ENCODE measurements around the gene INF2.

The INF2 gene

DNA sequence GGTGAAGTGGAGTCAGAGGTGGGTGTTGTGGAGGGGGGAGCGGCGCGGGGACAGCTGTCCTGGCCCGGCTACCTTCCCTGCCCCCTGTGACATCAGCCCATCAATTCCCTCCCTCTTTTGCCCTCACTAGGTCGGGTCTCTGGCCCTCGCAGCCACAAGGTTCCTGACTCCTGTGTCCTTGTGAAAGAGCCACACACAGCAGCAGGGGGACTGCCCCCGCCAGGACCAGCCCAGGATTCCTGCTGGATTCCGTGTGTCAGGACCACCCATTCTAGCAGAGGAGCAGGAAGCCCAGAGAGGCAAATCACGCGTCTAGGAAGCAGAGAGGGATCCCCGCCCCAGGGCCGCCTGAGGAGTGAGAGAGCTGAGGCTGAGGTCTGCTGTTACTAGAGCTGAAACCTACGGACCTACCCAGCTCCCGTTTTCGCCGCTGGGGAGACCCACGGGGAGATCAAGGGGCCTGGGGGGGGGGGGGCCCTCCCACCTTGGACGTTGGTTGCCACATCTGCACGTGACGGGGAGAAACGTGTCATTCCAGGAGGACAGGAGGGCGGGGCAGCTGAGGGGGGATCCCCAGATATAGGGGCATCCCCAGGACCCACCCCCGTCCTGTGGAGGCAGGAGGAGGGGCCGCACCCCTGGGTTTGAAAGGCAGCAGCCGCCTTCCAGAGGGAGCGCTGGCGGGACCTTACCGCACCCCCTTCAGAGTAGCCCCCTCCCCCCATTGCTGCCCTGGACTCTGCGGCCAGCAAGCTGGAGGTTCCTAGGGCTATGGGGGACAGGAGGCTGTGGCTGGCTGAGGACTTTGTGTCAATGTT lies 12.5 kb upstream of the INF2 start:
- peak; percentile 60 for DNase-seq (ENCODE audit: low read depth)

- DNase-seq (ENCODE audit: low read depth): peak; percentile 75
Observed at GRCh38 chr14:104677512-104678332, 11.7 kb upstream of the INF2 start.

DNA sequence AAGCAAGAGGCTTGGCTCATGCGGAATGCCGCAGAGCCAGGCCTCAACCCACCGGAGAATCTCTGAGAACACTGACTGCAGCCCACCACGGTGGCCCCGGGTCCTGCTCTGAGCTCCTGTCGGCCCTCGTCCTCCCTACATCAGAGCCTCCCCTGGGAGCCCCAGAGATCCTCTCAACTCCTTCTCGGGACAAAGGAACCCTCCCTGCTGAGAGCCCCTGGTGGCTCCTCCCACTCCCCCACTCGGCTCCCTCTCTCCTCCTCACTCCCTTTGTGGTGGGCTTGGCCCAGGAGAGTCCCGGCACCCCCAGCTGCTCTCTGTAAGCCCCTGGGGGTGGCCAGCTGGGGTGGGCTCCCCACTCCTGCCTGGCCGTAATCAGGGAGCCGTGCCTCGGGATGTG lies 11.1 kb upstream of the INF2 start:
- no peak for DNase-seq (ENCODE audit: low read depth)

- no peak for DNase-seq (ENCODE audit: low read depth)
Observed at GRCh38 chr14:104678901-104679705, 10.3 kb upstream of the INF2 start.

- no peak for DNase-seq (ENCODE audit: low read depth)
Observed at GRCh38 chr14:104680056-104680805, 9.2 kb upstream of the INF2 start.

DNA sequence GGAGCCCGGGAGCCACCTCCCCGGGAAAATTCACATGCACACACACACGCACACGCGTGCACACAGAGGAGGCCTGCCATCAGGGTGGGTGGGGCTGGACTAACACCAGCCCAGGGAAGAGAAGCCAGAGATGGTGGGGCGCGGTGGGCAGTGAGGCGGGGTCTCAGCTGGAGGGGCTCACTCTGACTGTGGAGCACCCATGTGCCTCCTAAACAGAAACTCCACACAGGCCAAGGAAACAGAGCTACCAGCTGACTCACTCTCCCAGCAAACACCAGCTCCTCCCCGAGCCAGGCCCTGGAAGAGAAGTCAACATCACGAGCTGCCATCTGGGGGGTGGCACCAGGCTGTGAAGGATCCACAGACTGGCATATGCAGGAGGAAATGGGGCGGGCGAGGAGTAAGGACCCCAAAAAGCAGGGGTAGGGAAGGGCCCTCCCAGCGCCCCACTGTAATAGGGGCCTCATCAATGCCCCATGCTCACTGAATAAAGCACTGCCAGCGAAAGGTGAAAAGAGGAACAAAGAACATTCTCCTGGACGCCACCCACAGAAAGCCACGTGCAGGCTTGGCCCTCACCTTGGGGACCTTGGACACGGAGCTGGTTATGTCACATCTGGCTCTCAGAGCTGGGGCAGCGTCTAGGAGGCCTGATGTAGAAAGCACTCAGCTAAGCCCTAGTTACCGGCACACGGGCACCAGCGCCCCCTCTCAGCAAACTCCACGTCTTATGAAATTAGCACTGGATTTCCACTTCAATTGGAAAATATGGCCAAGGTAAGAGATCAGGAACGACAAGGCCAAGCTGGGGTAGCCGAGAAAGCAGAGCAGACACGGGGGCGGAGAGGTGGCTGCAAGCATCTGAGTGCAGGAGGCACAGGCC lies 8.4 kb upstream of the INF2 start:
- DNase-seq (ENCODE audit: low read depth): no peak

GRCh38 chr14:104681689-104682074 lies 7.7 kb upstream of the INF2 start:
- DNase-seq (ENCODE audit: low read depth): no peak

GRCh38 chr14:104682107-104682593 lies 7.3 kb upstream of the INF2 start:
- no peak for DNase-seq (ENCODE audit: low read depth)

GRCh38 chr14:104683653-104684448 lies 5.6 kb upstream of the INF2 start:
- DNase-seq (ENCODE audit: low read depth): no peak

DNA sequence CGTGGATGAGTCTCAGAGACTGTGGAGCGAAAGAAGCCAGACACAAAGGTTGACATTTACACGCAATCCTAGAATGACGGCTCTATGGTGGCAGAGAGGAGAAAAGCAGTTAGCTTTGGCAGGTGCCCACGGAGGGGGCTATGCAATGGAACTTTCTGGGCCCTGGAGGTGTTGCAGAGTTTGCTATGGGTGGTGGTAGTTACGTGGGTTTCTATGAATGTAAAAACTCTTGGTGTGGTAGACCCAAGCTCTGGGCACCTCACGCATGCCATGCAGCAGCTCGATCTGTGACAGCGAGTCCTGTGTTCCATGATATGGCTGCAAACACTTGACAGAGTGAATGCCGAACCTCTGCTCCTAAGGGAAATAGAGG lies 5.0 kb upstream of the INF2 start:
- no peak for DNase-seq (ENCODE audit: low read depth)

DNA sequence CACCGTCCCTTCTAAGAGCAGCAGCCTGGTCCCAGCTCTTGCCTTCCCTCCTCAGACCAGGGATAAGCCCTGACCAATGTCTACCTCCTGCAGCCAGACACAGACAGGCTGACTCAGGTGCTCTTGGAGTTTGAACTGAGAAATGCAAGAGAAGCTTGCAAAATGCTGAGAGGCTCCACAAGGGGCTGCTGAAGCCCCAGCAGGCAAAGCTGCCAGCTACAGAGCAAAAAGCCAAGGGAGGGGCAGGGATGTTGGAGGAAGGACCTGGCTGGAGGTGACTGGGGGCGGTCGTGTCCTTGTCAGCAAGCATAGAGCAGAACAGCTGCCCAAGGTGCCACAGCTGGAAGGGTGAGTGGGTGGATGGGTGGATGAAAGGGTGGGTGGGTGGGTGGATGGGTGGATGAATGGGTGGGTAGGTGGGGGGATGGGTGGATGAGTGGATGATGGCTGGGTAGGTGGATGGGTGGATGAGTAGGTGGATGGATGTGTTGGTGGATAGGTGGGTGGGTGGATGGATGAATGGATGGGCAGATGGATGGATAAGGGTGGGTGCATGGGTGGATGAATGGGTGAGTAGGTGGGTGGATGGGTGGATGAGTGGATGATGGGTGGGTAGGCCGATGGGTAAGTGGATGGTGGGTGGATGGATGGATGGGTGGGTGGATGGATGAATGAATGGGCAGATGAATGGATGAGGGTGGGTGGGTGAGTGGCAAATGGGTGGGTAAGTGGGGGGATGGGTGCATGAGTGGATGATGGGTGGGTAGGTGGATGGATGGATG lies 4.0 kb upstream of the INF2 start:
- no peak for DNase-seq (ENCODE audit: low read depth)

GRCh38 chr14:104685998-104686610 lies 3.3 kb upstream of the INF2 start:
- no peak for DNase-seq (ENCODE audit: low read depth)

DNA sequence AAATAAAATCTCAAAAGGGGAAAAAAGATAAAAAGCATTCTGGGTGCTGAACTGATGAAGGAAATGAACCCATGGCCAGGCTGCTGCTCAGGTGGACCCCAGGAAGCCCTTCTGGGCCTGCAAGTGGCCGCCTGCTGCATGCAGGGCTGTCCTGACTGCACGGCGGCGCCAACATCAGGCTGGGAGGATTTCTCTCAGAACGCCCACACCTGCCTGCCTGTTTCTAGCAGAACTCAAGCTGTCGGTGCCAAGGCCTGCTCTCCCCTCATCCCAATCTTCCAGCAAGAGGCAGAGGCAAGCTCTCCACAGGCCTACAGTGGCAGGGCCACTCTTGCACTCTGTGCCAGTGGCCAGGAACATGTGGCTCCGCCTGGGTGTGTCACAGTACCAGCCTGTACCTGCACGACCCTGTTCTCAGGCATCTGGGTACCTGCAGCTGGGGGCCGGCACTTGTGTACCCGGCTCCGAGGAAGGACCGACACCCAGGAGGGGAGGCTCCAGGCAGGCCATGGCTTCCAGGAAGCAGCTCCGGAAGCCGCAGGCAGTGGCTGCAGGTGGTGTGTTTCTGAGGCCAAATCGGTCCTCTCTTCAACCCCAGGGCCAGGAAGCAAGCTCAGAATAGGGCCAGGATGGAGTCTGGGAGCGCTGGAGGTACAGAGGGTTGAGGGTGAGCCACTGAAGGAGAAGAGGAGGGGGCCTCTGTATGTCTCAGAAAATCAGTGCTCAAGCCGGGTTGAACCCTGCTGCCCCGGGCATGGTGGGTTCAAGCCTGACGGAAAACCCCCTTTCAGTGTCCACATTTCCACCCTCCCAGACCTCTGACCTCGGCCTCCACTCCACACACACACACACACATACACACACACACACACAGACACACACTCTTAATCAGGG lies 2.5 kb upstream of the INF2 start:
- no peak for DNase-seq (ENCODE audit: low read depth)

GRCh38 chr14:104687601-104688504 lies 1.6 kb upstream of the INF2 start:
- no peak for DNase-seq (ENCODE audit: low read depth)

DNA sequence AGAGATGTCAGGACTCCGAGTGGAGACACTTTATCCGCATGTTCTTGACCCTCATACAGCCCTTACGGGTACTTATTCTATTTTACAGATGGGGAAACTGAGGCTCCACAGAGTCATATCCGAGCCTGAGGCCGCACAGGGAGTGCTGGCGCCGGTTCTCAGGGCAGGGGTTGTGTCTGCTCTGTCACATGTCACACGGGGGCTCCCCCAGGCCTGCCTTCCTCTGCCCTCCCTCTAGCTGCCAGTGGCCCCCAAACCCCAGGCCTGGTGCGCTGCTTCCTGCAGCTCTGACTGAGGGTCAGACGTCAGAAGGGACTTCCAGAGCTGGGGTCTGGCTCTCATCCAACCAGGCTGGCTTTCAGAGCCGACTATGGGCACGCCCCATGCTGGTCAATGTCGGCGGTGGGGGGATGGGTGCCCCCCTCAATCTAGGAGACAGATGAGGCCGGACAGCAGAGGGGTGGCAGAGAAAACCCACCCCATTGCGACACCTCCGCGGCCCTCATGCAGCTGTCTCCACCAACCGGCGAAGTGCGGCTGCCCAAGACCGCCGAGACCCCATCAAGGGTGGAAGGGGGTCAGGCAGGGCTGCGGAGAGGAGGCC lies 811 bp upstream of the INF2 start:
- no peak for DNase-seq (ENCODE audit: low read depth)

Measured in activated T-cell treated with anti-CD3 and anti-CD28 coated beads for 24 hours (primary cell).